ENCODE measurements around the gene ABCA7. TPM values are rescaled to one million over a fixed set of nuclear protein-coding genes. Genes with fewer than 3 reads are reported as not detected.

The ABCA7 gene
- total and polyA plus RNA-seq, 2 of the 8 experiments (the other 6 are each of a cell fraction or from before 2014, with no cell fraction given): 10.4 to 25.6 TPM

- H3K36me3 ChIP-seq (ENCODE audit: control insufficient read depth in 2 of 4, insufficient read depth in 4 of 4, low read length in 3 of 4): peaks cover 8 to 43% (median 17%) of the 10 kb centered on the region in 4 experiments; a peak in 6 of 8 replicates
- peaks cover 7 to 16% of the 10 kb centered on the region in 2 experiments for H4K20me1 ChIP-seq (replicated peaks in 1 of 2; ENCODE audit: control insufficient read depth in 1 of 2, insufficient read depth in 2 of 2, low read length in 2 of 2)
- ChIA-PET POLR2A (ENCODE audit: partially characterized antibody) (interaction anchor here (1.0 to 9.8 kb wide), 2 partner anchors 22 to 120 kb away, joined by 4 to 116 read pairs; no protein-coding TSS in a partner anchor), CTCF (ENCODE audit: partially characterized antibody) (interaction anchor here (0.6 kb wide), 1 partner anchor 10 kb away, joined by 3 read pairs; no protein-coding TSS in a partner anchor)
- H2BK120ac ChIP-seq (replicated peaks; ENCODE audit: low read depth, low read length): no peak overlapping the region
- no peak overlapping the region for H4K91ac ChIP-seq (replicated peaks; ENCODE audit: insufficient read length, low read length)
- no peak overlapping the region for H3K14ac ChIP-seq (ENCODE audit: insufficient read length)
- H3K79me2 ChIP-seq (ENCODE audit: control insufficient read depth in 1 of 2, insufficient read depth in 2 of 2, low read length in 2 of 2): no peaks in the 10 kb centered on the region; a peak in 1 of 4 replicates
- no peak overlapping the region for H2AFZ ChIP-seq (ENCODE audit: low read length)
- peak overlapping the region; percentile 51 for H4K8ac ChIP-seq (ENCODE audit: extremely low read depth, insufficient read depth, low read length)
- H3K4me3 ChIP-seq (ENCODE audit: extremely low read depth in 1 of 4, insufficient read depth in 2 of 4, low read depth in 3 of 4, low read length in 4 of 4): no peak overlapping the region
- H3K4me1 ChIP-seq (replicated peaks in 1 of 4; ENCODE audit: control insufficient read depth in 3 of 4, insufficient read depth in 4 of 4, low read length in 3 of 4): peaks cover 0 to 11% (median 6%) of the 10 kb centered on the region in 4 experiments; a peak in 5 of 7 replicates
- no peak overlapping the region for H2BK20ac ChIP-seq (ENCODE audit: low read length)
- peaks cover 4% of the 10 kb centered on the region; the same call in 1 of the 2 replicates for H3K23me2 ChIP-seq (ENCODE audit: low read depth, low read length)
- H3K4ac ChIP-seq (replicated peaks; ENCODE audit: insufficient read length, low read depth, low read length): no peak overlapping the region
- no peak overlapping the region for H2BK12ac ChIP-seq (ENCODE audit: low read depth, low read length)
- no peak overlapping the region for H3K23ac ChIP-seq (ENCODE audit: insufficient read length)
- peaks cover 2% of the 10 kb centered on the region for H3K79me1 ChIP-seq (ENCODE audit: low read depth, low read length)
- H3K27ac ChIP-seq (ENCODE audit: low read depth, low read length): no peak overlapping the region
- no peak for DNase-seq (ENCODE audit: low read depth in 1 of 2, low spot score in 2 of 2)
- FAIRE-seq: no peak
- no peak overlapping the region for H3K18ac ChIP-seq (ENCODE audit: extremely low read depth, low read length)
- no peak overlapping the region for H2AK5ac ChIP-seq (ENCODE audit: low read depth, low read length)
- H3K9me3 ChIP-seq (ENCODE audit: insufficient read depth in 2 of 2, low read depth in 1 of 2, low read length in 1 of 2): no peaks in the 10 kb centered on the region
- no peak overlapping the region for H2BK5ac ChIP-seq (ENCODE audit: low read depth, low read length)
- H3K56ac ChIP-seq (replicated peaks; ENCODE audit: insufficient read length, low read depth, low read length): no peak overlapping the region
- H3K27me3 ChIP-seq (replicated peaks in 1 of 4; ENCODE audit: control insufficient read depth in 3 of 4, extremely low read depth in 1 of 4, insufficient read depth in 3 of 4, low read length in 3 of 4): no peaks in the 10 kb centered on the region
- H3K9ac ChIP-seq (replicated peaks in 1 of 4; ENCODE audit: extremely low read depth in 1 of 4, low read depth in 3 of 4, low read length in 3 of 4): no peak overlapping the region
- WGBS, 2 experiments (ENCODE audit: extremely low coverage in 1 of 2, insufficient coverage in 1 of 2, insufficient read length in 1 of 2, insufficient replicate concordance in 2 of 2, low coverage in 1 of 2, low lambda C conversion rate in 2 of 2, missing lambda C conversion rate in 1 of 2): 92% methylated on average over 36 of the region's 54 CpGs; no CpG with 5 or more reads in 1 of the 2 experiments
- no peak overlapping the region for H4K5ac ChIP-seq (ENCODE audit: insufficient read length, low read depth, low read length)
- no peak overlapping the region for H2BK15ac ChIP-seq (ENCODE audit: low read length)
- H3K4me2 ChIP-seq (ENCODE audit: insufficient read depth in 1 of 2, low read depth in 2 of 2, low read length in 2 of 2): no peak overlapping the region
- TF ChIP-seq RBBP5 (IDR thresholded peaks at IDR 0.05; ENCODE audit: borderline replicate concordance, low read depth, low read length): no peak
- TF ChIP-seq GTF2F1 (IDR thresholded peaks at IDR 0.05; ENCODE audit: borderline replicate concordance, low read depth, low read length): no peak
- TF ChIP-seq SP2 (IDR thresholded peaks at IDR 0.05; ENCODE audit: low read length): no peak
- TF ChIP-seq ASH2L (IDR thresholded peaks at IDR 0.05; ENCODE audit: low read length): no peak
- TF ChIP-seq CTBP2 (IDR thresholded peaks at IDR 0.05; ENCODE audit: borderline replicate concordance, insufficient read depth, insufficient read length, low read length): no peak
- TF ChIP-seq JUN (IDR thresholded peaks at IDR 0.05; ENCODE audit: low read depth, low read length): no peak
- TF ChIP-seq CHD1 (IDR thresholded peaks at IDR 0.05; ENCODE audit: low read depth, low read length): no peak
- TF ChIP-seq CBX5 (IDR thresholded peaks at IDR 0.05; ENCODE audit: low read depth, low read length): no peak
- no peak for TF ChIP-seq RAD21 (IDR thresholded peaks at IDR 0.05 in 1 of 2, conservative IDR thresholded peaks at IDR 0.05 in 1 of 2; ENCODE audit: low read depth in 2 of 2, low read length in 2 of 2)
- TF ChIP-seq ZNF274 (IDR thresholded peaks at IDR 0.05; ENCODE audit: borderline replicate concordance, extremely low read depth, low read length): no peak
- no peak for TF ChIP-seq SRF (IDR thresholded peaks at IDR 0.05; ENCODE audit: low read depth, low read length)
Measured at GRCh38 chr19:1109697-1110671, 70.1 kb downstream of the ABCA7 start.
